ENCODE results near the gene CDC34.

The CDC34 gene

DNA sequence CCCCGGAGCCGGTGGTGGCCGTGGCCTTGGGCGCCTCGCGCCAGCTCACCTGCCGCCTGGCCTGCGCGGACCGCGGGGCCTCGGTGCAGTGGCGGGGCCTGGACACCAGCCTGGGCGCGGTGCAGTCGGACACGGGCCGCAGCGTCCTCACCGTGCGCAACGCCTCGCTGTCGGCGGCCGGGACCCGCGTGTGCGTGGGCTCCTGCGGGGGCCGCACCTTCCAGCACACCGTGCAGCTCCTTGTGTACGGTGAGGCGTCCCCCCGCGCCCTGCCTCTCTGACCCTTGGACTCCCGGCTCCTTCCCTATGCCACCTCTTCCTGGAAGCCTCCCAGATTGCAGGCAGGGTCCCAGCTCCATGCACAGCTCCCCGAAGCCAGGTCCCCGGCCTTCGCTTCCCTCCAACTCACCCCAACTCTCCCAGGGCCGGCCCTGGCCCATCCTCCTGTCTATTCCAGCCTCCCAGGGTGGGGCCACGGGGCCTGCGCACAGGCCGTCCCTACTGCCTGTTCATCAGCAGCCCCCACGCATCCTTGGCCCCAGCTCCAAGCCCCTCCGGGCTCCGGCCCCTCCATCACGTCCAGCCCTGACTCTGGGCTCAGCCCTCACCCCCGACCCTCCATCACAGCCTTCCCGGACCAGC is 33.6 kb upstream of the CDC34 start:
- no peak for DNase-seq

- DNase-seq, result no peak
Observed at GRCh38 chr19:498511-498891, 33.1 kb upstream of the CDC34 start.

DNA sequence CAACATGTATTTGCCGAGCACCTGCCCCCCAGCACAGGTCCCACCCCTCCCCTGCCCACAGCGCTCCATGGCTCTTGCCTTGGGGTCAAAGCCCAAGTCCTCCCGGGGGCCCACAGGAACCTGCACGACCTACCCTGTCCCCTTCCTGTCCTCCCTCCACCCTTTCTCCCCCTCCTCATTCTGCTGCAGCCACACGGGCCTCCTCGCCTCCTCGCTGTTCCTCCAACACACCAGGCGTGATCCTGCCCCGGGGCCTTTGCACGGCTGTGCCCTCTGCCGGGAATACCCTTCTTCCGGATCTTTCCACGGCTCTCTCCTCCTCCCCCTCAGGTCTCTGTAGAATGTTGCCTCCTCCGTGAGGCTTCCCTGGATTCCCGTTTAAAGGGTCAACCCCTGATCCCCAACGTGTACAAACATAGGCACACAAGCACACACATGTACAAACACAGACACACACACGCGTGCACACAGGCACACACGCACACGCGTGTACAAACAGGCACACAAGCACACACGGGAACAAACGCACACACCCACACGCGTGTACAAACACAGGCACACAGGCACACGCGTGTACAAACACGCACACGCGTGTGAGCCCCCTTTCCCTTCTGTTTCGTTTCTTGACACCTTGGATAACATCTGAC is 32.5 kb upstream of the CDC34 start:
- DNase-seq, result no peak

DNA sequence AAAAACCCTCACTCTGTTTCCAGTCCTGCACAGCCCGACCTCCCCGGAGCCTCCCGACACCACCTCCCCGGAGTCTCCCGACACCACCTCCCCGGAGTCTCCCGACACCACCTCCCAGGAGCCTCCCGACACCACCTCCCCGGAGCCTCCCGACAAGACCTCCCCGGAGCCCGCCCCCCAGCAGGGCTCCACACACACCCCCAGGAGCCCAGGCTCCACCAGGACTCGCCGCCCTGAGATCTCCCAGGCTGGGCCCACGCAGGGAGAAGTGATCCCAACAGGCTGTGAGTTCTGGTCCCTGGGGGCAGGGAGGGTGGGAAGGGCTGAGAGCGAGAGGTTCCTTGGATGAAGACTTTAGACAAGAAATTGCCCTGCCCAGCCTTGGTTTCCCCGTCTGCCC is 29.9 kb upstream of the CDC34 start:
- DNase-seq, result no peak

DNA sequence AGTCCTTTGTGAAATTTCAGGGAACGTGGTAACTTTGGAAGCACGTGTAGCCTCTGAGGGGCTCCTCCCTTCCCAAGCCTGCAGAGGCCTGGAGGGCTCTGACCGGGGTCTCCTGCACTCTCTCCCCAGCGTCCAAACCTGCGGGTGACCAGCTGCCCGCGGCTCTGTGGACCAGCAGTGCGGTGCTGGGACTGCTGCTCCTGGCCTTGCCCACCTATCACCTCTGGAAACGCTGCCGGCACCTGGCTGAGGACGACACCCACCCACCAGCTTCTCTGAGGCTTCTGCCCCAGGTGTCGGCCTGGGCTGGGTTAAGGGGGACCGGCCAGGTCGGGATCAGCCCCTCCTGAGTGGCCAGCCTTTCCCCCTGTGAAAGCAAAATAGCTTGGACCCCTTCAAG is 26.9 kb upstream of the CDC34 start:
- no peak for DNase-seq

DNA sequence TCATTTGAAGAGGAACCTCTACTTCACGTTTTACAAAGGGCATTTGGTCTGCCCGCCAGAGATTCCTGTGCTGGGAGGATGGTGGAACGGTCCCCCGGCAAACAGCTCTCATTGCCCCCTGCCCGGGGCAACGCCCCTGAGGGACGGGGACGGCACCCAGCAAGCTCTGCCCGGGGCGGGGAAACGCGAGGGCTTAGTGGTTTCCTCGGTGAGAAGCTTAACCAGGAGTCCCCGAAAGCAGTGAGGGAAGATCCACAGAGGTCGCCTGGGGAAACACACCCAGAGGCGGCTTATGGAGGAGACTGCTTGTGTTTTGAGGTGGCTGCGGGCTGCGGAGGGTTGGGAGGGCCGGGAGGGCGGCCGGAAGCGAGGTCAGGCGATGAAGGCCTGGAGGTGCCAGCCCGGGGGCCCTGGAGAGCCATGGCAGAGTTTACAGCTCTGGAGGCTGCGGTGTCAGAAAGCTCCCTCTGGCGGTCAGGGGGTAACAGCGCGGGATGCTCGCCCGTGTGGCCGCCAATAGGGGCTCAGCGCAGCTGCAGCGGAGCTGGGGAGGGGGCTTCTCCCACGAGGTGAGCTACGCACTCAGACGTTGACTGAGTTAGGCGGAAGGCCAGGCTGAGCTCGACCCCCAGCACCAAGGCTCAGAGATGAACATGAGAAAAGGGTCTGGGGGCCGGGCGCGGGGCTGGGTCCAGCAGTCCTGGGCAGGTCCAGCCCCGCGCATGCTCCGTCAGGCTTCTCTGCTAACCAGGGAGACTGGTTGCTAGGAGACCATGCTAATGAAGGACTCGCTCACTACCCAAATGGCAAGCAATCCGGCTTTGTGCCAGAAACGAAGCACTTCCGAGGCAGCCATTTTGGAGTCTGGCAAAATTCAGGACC is 24.9 kb upstream of the CDC34 start:
- DNase-seq, result peak; percentile 89

DNA sequence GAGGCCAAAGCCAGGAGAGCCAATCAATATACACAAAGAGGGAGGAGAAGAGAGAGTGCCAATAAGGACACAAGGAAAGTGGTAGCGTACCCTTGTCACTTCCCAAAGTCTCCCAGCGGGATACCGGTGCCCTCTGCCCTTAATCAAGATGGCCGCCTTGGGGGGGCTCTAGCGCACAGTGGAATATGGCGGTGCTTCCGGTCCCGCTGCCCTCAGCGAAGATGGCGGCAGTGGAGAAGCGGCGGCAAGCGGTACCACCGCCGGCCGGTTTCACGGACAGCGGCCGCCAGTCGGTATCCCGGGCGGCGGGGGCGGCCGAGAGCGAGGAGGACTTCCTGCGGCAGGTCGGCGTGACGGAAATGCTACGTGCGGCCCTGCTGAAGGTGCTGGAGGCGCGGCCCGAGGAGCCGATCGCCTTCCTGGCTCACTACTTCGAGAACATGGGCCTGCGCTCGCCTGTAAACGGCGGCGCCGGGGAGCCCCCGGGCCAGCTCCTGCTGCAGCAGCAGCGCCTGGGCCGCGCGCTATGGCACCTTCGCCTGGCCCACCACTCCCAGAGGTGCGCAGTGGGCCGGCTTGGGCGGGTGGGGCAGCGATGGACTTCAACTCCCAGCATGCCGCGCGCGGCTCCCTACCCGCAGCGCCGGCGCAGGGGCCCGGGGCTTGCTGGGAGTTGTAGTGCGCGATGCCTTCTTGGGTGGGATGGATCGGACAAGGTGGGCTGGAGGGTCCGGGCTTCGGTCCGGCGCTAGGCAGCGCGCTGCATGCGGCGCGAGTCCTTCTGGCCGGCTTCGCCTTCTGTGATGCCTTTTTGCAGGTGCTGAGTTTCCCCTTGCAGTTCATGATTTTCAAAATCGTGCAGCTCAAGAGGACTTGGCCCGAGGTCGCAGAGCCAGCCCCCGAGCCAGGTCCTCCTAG is 24.0 kb upstream of the CDC34 start, which contains the start of gene TPGS1:
TPGS1 (plus strand) TSS at position 212 of the 918 bp plus-strand sequence; CDS start at position 222, 10 bp downstream.
- DNase-seq, result peak; percentile 99

GRCh38 chr19:508204-509150 is 23.1 kb upstream of the CDC34 start:
- DNase-seq, result no peak

DNA sequence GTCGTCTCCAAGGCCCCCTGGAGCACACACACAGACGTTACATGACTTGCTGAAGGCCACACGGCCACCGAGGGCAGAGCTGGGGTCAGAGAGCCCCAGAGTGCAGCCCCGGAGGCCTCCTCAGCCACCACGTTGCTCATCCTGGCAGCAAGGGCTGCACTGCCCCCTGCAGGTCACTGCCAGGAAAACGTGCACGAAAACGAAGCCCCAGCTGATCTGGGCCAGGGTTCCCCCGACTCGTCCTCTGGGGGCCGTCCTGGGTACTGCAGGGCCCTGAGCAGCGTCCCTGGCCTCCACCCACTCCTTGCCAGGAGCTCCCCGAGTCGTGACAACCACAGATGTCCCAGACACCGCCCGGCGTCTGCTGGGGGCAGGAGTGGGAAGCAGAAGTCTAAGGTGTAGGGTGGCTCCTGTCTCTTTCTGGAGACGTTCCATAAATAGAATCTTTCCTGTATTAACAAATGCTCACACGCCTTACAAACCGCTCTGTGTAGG is 20.9 kb upstream of the CDC34 start:
- peak; percentile 78 for DNase-seq

- DNase-seq, result no peak
Observed at GRCh38 chr19:511101-511851, 20.3 kb upstream of the CDC34 start.

- no peak for DNase-seq
Observed at GRCh38 chr19:512547-513365, 18.8 kb upstream of the CDC34 start.

DNA sequence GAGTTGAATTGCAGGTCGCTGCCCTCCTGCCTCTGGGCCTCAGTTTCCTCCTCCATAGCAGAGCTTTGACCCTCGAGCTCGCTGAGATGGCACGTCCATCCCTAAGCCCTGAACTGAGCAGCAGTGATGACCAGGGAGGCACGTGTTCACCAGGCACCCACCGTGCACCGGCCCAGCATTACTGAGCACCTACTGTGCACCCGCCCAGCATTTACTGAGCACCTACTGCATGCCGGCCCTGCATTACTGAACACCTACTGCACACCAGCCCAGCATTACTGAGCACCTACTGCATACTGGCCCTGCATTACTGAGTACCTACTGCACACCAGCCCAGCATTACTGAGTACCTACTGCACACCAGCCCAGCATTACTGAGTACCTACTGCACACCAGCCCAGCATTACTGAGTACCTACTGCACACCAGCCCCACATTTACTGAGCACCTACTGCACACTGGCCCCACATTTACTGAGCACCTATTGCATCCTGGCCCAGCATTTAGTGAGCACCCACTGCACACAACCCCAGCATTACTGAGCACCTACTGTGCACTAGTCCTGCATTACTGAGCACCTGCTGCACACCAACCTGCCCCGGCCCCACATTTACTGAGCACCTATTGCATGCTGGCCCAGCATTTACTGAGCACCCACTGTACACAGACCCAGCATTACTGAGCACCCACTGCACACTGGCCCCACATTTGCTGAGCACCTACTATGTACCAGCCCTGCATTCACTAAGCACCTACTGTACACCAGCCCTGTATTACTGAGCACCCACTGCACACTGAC is 18.0 kb upstream of the CDC34 start:
- DNase-seq, result no peak

- no peak for DNase-seq
Observed at GRCh38 chr19:514166-514663, 17.3 kb upstream of the CDC34 start.

DNA sequence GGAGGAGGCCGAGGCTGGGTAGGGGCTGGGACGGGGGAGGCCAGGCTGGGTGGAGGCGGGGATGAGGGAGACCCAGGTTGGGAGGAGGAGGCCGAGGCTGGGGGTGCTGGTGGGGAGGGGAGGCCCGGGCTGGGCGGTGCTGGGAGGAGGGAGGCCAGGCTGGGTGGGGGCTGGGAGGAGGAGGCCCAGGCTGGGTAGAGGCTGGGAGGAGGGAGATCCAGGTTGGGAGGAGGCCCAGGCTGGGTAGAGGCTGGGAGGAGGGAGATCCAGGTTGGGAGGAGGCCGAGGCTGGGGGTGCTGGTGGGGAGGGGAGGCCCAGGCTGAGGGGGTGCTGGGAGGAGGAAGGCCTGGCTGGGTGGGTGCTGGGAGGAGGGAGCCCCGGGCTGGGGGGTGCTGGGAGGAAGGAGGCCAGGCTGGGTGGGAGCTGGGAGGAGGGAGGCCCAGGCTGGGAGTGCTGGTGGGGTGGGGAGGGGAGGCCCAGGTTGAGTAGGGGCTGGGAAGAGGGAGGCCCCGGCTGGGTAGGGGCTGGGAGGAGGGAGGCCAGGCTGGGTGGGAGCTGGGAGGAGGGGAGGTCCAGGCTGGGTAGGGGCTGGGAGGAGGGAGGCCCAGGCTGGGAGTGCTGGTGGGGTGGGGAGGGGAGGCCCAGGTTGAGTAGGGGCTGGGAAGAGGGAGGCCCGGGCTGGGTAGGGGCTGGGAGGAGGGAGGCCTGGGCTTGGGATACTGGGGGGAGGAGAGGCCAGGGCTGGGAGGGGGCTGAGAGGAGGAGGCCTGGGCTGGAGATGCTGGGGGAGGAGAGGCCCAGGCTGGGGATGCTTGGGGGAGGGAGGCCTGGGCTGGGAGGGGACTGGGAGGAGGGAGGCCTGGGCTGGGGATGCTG is 13.6 kb upstream of the CDC34 start:
- DNase-seq, result no peak

DNA sequence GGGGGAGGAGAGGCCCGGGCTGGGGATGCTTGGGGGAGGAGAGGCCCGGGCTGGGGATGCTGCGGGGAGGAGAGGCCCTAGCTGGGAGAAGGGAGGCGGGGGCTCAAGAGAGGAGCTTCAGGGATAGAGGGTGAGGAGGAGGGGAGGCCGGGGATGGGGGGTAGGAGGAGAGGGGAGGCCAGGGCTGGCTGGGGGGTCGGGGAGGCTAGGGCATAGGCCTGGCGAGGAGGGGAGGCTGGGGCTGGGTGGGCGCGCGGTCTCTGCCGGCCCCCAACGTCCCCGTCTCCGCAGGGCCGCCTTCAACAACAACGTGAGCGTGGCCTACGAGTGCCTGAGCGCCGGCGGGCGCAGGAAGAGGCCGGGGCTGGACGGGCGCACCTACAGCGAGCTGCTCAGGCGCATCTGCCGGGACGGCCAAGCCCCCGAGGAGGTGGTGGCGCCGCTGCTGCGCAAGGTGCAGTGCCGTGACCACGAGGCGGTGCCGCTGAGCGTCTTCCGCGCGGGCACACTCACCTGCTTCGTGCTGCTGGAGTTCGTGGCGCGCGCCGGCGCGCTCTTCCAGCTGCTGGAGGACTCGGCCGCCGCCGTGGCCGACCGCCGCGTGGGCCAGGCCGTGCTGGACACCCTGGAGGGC is 12.8 kb upstream of the CDC34 start:
- no peak for DNase-seq

- DNase-seq, result no peak
Observed at GRCh38 chr19:519449-519865, 12.1 kb upstream of the CDC34 start.

- DNase-seq, result no peak
Observed at GRCh38 chr19:522726-523125, 8.8 kb upstream of the CDC34 start.

Data from HCEC 1CT (cell line).